AG09309 (cell line): ENCODE data around the gene AHNAK.
"Not testable (repeated sequence)": the region's sequence is repeated elsewhere in the genome, so short reads cannot be mapped to it uniquely, and the experiment has no call there.

ENCODE experiments used
- DNase-seq: peaks from one replicate; pipeline ENCODE4 v3.0.0-alpha.2; 2010; ENCODE audit warnings: low read depth
- H3K4me3 ChIP-seq: 2 replicates; pipeline ENCODE4 v1.5.1; 2011; ENCODE audit warnings: mild to moderate bottlenecking, low read depth, low read length, moderate library complexity; ENCODE audit not compliant: control insufficient read depth
- TF ChIP-seq, protein P1 (sequence below): IDR thresholded peaks from 2 replicates; pipeline ENCODE4 v1.5.1; 2011; ENCODE audit warnings: mild to moderate bottlenecking, low read depth, low read length, inconsistent platforms; ENCODE audit not compliant: insufficient read depth, control insufficient read depth; ENCODE audit errors: missing control alignments

AHNAK gene

DNA sequence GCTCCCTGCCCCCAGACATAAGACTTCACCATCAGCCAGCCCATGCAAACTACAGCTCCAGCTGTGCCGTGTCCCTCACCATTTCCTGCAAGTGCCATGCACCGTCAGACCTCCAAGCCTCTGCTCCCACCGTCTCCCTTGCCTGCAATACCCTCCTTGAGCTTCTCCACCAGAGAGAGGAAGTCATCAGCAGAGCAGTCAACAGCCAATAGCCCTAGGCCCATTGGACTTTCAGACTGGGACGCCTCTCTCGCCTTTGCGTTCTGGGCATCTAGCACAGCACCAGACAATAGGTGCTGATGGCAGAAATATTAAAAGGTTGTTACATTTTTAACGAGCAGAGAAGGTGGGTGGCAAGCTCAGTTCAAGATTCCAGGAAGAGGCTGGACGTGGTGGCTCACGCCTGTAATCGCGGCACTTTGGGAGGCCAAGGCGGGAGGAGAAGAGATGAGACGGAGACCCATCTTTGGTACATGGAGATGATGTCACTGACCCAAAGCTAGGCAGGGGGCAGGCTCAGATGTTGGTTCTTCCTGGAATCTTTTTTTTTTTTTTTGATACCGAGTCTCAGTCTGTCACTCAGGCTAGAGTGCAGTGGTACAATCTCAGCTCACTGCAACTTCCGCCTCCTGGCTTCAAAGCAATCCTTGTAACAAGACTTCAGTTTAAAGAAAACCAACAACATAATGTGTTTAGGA, 95.9 kb downstream of the AHNAK start:
- TF ChIP-seq, protein P1, sequence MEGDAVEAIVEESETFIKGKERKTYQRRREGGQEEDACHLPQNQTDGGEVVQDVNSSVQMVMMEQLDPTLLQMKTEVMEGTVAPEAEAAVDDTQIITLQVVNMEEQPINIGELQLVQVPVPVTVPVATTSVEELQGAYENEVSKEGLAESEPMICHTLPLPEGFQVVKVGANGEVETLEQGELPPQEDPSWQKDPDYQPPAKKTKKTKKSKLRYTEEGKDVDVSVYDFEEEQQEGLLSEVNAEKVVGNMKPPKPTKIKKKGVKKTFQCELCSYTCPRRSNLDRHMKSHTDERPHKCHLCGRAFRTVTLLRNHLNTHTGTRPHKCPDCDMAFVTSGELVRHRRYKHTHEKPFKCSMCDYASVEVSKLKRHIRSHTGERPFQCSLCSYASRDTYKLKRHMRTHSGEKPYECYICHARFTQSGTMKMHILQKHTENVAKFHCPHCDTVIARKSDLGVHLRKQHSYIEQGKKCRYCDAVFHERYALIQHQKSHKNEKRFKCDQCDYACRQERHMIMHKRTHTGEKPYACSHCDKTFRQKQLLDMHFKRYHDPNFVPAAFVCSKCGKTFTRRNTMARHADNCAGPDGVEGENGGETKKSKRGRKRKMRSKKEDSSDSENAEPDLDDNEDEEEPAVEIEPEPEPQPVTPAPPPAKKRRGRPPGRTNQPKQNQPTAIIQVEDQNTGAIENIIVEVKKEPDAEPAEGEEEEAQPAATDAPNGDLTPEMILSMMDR = no peak
- H3K4me3 ChIP-seq = no peak overlapping the region
- DNase-seq = no peak

DNA sequence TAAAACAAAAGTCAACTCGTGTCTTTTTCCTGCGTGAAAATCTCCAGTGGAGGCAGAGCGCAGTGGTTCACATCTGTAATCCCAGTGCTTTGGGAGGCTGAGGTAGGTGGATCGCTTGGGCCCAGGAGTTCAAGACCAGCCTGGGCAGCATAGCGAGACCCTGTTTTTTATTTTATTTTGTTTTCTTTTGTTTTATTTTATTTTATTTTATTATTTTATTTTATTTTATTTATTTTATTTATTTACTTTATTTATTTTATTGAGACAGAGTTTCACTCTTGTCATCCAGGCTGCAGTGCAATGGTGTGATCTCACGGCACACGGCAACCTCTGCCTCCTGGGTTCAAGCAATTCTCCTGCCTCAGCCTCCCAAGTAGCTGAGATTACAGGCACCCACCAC, 96.7 kb downstream of the AHNAK start:
- not testable (repeated sequence) for DNase-seq, H3K4me3 ChIP-seq

DNA sequence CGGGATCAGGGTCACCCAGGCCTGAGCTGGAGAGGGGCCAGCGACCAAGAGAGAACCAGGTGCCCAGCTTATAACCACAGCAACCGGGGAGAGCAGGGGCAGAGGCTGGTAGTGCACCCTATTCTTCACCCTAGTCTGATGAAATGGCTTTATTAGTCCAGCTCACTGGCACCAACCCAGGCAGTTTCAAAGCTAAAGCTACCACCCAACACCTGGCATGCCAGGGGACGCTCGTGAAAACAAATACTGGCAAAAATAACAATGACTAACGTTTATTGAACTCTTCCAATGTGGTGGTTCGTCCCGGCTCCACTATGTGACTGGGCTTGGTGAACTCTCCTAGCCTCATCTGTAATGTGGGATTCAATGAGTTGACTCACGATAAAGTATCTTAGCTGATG, 97.2 kb downstream of the AHNAK start:
- TF ChIP-seq, protein P1 = no peak
- no peak overlapping the region for H3K4me3 ChIP-seq
- no peak for DNase-seq

DNA sequence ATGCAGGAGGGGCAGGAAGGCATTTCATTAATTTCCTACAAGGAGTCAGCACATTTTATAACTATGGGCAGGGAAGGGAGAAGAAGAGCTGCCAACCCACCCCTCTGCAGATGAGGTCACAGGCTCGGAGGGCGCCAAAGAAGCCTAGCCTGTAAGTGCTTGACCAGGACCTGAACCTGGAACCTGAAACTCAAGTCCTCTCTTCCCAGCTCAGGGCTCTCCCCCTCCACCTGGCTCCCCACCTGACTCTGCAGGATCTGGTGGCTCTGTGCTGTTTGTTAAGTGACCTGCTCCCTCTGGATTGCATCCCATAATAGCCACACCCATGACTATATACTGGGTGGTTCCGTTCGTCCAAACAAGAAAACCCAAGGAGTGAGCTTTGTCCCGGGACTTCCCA, 100.5 kb downstream of the AHNAK start:
- no peak overlapping the region for H3K4me3 ChIP-seq
- DNase-seq = no peak
- TF ChIP-seq, protein P1 = no peak

DNA sequence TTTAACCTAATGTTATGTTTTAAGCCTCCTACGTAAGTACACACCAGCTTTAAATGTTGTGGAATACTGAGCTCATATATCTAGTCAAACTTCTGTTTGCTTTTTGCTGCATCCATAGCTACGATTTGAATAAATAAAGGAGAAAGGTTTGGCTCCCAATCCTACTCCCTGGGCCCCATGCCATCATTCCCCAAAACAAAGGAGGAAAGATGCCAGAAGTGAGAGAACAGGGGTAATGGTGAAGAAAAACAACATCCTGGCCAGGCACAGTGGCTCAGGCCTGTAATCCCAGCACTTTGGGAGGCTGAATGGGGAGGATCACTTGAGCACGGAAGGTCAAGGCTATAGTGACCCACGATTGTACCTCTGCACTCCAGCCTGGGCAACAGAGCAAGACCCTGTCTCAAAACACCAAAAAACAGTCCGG, 101.3 kb downstream of the AHNAK start:
- no peak for DNase-seq
- no peak overlapping the region for H3K4me3 ChIP-seq
- TF ChIP-seq, protein P1 = no peak

DNA sequence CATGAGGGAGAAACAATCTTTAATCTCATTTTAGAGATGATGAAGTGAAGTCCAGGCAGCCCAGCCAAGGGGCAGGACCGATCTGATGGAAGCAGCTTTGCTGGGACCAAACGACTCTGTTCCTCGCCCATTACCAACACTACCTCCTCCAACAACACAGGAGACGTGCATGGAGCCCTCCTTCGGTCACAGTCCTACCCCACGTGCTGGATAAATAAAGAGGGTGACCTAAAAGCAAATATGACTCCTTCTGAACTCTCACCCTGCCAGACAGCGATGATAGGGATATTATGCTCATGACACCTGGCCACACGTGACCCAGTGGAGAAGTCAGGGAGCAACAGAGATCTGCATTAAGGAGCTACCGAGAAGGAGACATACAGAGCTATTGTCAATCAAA, 101.8 kb downstream of the AHNAK start:
- DNase-seq = no peak
- peak overlapping the region; percentile 41 for H3K4me3 ChIP-seq
- TF ChIP-seq, protein P1 = no peak

DNA sequence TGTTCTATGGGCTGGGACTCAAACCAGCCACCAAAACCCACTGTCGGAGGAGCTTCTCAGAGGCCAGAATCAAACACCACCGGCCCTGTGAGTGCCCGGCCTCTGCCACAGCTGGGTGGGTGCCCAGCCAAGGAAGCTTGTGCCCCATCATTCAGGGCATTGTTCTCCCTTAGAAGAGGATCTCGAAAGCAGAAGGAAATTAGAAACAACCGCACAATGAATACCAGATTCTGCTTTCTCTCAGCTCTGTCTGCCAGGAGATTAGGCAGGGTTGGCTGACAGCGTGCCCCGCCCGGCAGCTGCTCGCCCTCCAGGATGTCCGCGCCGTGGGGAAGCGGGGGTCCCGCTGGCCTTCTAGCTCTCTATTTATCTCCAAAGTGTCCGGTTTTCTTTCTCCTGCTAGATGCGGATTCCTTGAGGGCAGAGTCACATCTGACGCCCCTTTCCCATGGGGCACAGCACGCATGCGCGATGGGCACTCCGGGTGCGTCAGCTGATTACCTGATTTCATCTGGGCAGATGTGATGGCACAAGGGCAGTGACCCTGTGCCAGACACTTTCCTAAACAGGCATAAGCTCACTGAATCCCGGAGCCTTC, 102.3 kb downstream of the AHNAK start:
- TF ChIP-seq, protein P1 = no peak
- peak overlapping the region; percentile 41 for H3K4me3 ChIP-seq
- no peak for DNase-seq
